Osteocyte (in vitro differentiated cells): ENCODE data around the gene RABAC1. TPM values are rescaled to one million over a fixed set of nuclear protein-coding genes. Genes with fewer than 3 reads are reported as not detected.
"Not testable (repeated sequence)": the region's sequence is repeated elsewhere in the genome, so short reads cannot be mapped to it uniquely, and the experiment has no call there.

Experiments used
- DNase-seq: peaks from one replicate; pipeline ENCODE4 v3.0.0; 2021; ENCODE audit warnings: mixed read lengths; ENCODE audit not compliant: unreplicated experiment; ENCODE audit errors: extremely low spot score
- H3K27ac Mint-ChIP-seq: one replicate; pipeline ENCODE4 v1.8.0; 2021; ENCODE audit warnings: mild to moderate bottlenecking, mixed read lengths; ENCODE audit not compliant: unreplicated experiment
- H3K27me3 Mint-ChIP-seq: one replicate; pipeline ENCODE4 v1.8.0; 2021; ENCODE audit warnings: mixed read lengths; ENCODE audit not compliant: unreplicated experiment
- H3K36me3 Mint-ChIP-seq: one replicate; pipeline ENCODE4 v1.8.0; 2021; ENCODE audit warnings: mixed read lengths; ENCODE audit not compliant: unreplicated experiment
- H3K4me1 Mint-ChIP-seq: one replicate; pipeline ENCODE4 v1.8.0; 2021; ENCODE audit warnings: mixed read lengths; ENCODE audit not compliant: unreplicated experiment
- H3K4me3 Mint-ChIP-seq: one replicate; pipeline ENCODE4 v1.8.0; 2021; ENCODE audit warnings: mild to moderate bottlenecking, moderate library complexity, mixed read lengths; ENCODE audit not compliant: unreplicated experiment
- H3K9me3 Mint-ChIP-seq: one replicate; pipeline ENCODE4 v1.8.0; 2021; ENCODE audit warnings: mixed read lengths; ENCODE audit not compliant: unreplicated experiment
- total RNA-seq: library from RNA; stranded (reverse); gene quantifications from 2 replicates; pipeline ENCODE4 v1.2.1, GENCODE V29; 2021
- TF ChIP-seq, protein P1 (sequence below): fragments of 200-600 bp; sonication (generic); IDR thresholded peaks from 2 replicates; pipeline ENCODE4 v1.5.0; 2021; ENCODE audit warnings: antibody characterized with exemption, mild to moderate bottlenecking, moderate library complexity

The RABAC1 gene
- total RNA-seq, 1 donor from 2014 or later = 268 TPM

DNA sequence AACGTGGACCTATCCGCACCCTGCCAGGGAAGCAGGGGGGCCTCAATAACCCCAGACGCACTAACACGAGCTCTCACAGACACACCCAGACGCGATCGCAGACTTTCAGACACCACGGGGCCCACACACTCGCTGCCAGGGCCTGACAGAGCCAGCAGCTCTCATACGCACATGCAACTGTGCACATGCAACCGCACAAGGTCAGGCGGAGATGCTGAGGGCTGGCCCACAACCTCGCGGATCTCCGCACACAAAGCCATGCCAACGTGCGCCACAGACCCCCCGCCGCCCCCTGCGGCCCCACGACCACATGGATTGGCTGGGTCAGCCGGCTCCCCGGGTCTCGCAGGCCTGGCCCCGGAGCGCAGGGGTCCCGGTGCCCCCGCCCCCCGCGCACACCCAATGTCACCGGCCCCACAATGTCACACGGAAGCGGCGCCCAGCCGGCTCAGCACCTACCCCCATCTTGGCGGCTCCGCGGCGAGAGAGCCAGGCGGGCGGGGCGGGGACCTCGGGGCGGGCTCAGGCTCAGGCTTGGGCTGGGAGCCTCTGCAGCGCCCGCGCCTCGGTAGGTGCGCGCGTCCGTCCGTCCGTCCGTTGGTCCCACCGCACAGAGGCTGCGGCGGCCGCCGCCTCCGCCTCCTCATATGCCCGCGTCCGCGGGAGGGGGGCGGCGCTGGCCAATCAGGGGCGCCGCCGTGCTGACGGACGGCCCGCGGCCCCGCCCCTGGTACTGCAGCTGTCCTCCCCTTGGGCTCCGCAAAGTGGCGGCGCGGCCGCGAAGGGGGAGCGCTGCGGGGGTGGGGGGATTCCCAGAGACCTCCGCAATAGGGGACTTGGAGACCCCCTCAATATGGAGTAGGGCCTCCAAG, 34.7 kb upstream of the RABAC1 start, which contains the start of gene ATP1A3:
Gene ATP1A3, minus strand, starts transcription at position 619 of the 872 bp plus-strand sequence. Its CDS starts 154 bp downstream, at position 465.
- TF ChIP-seq, protein P1, sequence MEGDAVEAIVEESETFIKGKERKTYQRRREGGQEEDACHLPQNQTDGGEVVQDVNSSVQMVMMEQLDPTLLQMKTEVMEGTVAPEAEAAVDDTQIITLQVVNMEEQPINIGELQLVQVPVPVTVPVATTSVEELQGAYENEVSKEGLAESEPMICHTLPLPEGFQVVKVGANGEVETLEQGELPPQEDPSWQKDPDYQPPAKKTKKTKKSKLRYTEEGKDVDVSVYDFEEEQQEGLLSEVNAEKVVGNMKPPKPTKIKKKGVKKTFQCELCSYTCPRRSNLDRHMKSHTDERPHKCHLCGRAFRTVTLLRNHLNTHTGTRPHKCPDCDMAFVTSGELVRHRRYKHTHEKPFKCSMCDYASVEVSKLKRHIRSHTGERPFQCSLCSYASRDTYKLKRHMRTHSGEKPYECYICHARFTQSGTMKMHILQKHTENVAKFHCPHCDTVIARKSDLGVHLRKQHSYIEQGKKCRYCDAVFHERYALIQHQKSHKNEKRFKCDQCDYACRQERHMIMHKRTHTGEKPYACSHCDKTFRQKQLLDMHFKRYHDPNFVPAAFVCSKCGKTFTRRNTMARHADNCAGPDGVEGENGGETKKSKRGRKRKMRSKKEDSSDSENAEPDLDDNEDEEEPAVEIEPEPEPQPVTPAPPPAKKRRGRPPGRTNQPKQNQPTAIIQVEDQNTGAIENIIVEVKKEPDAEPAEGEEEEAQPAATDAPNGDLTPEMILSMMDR = no peak
- no peak for DNase-seq

DNA sequence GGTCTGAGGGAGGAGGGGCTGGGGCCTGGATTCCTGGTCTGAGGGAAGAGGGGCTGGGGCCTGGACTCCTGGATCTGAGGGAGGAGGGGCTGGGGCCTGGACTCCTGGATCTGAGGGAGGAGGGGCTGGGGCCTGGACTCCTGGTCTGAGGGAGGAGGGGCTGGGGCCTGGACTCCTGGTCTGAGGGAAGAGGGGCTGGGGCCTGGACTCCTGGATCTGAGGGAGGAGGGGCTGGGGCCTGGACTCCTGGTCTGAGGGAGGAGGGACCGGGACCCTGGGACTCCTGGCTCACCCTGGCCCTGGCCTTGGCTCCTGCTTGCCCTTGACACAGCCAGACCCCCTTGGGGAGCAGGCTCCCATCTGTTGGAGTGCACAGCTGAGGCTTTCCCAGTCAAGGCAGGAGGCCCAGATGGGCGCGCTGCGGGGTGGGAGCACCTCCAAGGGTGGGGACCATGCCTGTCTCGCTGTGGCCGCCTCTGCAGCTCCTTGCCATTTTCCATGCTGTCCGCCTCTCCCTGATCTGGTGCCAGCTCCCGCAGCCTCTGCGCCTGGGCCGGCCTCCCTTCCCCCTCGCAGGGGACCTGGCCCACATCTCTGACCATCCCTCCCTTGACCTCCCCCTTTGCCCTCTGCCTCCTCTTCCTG, 32.9 kb upstream of the RABAC1 start:
- not testable (repeated sequence) for H3K36me3 Mint-ChIP-seq, H3K9me3 Mint-ChIP-seq, H3K4me1 Mint-ChIP-seq, H3K27ac Mint-ChIP-seq, DNase-seq, H3K4me3 Mint-ChIP-seq
- peaks cover 36% of the 10 kb centered on the region for H3K27me3 Mint-ChIP-seq

More for the DNA sequence above, 34.7 kb upstream of the RABAC1 start, which contains the start of gene ATP1A3:
- Mint-ChIP-seq H3K4me1 (peaks cover 5% of the 10 kb centered on the region), H3K9me3 (no peaks in the 10 kb centered on the region), H3K27ac (no peak within 1 kb of the TSS), H3K4me3 (peak within 1 kb of the TSS; percentile 48), H3K27me3 (peaks cover 45% of the 10 kb centered on the region), H3K36me3 (no peaks in the 10 kb centered on the region)

DNA sequence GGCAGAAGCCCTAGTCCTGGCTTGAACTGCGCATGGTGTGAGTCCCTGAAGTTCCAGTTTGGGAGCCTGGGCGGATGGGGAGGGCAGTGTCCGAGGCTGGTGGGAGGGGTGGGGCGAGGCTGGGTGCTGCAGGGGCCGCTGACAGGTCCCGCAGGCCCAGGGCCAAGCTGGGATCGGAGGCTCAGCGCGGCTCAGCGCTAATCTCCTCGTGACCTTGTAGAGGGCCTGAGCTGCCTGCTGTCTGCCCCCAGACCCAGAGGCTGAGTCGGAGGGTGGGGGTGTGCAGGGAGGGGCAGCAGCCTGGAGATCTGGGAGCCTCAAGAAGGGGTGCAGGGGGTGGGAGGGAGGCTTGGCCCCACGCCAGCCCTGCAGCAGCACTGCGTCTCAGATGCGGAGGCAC, 31.9 kb upstream of the RABAC1 start:
- Mint-ChIP-seq H3K27me3 (peaks cover 27% of the 10 kb centered on the region), H3K27ac (no peak overlapping the region), H3K9me3 (no peaks in the 10 kb centered on the region), H3K4me3 (no peak overlapping the region), H3K4me1 (peaks cover 2% of the 10 kb centered on the region), H3K36me3 (no peaks in the 10 kb centered on the region)
- TF ChIP-seq, protein P1 = no peak
- no peak for DNase-seq

DNA sequence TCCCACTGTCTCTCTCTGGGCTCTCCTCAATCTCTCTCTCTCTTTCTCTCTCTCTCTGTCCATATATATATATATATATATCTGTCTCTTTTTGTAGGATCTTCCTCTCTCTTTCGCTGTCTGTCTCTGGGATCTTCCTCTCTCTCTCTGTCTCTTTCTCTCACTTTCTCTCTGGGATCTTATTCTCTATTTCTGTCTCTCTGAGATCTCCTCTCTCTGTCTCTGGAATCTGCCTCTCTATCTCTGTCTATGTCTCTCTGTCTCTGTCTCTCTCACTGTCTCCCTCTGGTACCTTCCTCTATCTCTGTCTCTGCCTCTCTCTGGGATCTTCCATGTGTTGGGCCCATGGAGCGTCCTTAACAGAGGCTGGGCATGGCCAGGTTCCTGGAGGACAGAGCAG, 31.5 kb upstream of the RABAC1 start:
- TF ChIP-seq, protein P1 = no peak
- no peak overlapping the region for H3K4me3 Mint-ChIP-seq
- no peak overlapping the region for H3K27ac Mint-ChIP-seq

DNA sequence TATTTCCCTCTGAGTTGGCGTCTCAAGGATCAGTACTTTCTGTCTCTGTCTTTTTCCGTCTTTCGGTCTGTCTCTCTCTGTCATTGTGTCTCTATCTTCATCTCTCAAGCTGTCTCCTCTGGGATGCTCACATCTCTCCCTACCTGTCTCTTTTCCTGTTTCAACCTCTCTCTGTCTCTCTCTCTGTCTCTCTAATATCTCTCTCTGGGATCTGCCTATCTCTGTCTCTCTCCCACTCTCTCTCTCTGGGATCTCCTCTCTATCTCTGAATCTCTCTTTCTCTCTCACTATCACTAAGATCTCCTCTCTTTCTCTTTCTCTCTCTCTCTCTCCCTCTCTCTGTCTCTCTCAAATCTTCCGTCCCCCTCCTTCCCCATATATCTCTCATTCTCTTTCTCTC, 30.9 kb upstream of the RABAC1 start:
- TF ChIP-seq, protein P1 = no peak
- Mint-ChIP-seq H3K27me3 (peaks cover 19% of the 10 kb centered on the region), H3K9me3 (no peaks in the 10 kb centered on the region), H3K27ac (no peak overlapping the region), H3K4me3 (no peak overlapping the region), H3K4me1 (peaks cover 2% of the 10 kb centered on the region), H3K36me3 (no peaks in the 10 kb centered on the region)
- no peak for DNase-seq

More for the DNA sequence above, 31.5 kb upstream of the RABAC1 start:
- Mint-ChIP-seq H3K36me3 (no peaks in the 10 kb centered on the region), H3K27me3 (peaks cover 25% of the 10 kb centered on the region), H3K4me1 (peaks cover 2% of the 10 kb centered on the region), H3K9me3 (no peaks in the 10 kb centered on the region)
- DNase-seq = no peak
